Right lobe of liver (tissue), 6 donors: ENCODE data around the gene HIRA. TPM values are rescaled to one million over a fixed set of nuclear protein-coding genes. Genes with fewer than 3 reads are reported as not detected.

ENCODE experiments used
- ATAC-seq, 4 donors: fragments of 200-7000 bp; cut with Tn5 transposase; one replicate each; pipeline ENCODE4 v1.9.1; 2020; ENCODE audit warnings: mild to moderate bottlenecking in 4 of 4, moderate library complexity in 4 of 4
- DNase-seq, 3 donors: peaks; one replicate each; pipeline ENCODE4 v3.0.0-alpha.2; 2020
- H3K27ac ChIP-seq, 3 donors: fragments of 200-600 bp; one replicate each; pipeline ENCODE4 v1.8.0; 2022
- H3K27me3 ChIP-seq, 2 donors: fragments of 200-600 bp; one replicate each; pipeline ENCODE4 v1.8.0; 2022
- H3K36me3 ChIP-seq, 4 donors: fragments of 200-600 bp; sonication (generic) in 1 of 4; one replicate each; pipeline versions ENCODE4 v1.5.1 to v1.8.0; 2017 to 2022; ENCODE audit warnings: control low read depth in 1 of 4
- H3K4me1 ChIP-seq, 4 donors: fragments of 200-600 bp; sonication (generic) in 1 of 4; one replicate each; pipeline versions ENCODE4 v1.5.1 to v1.8.0; 2017 to 2022; ENCODE audit warnings: control low read depth in 1 of 4
- H3K4me3 ChIP-seq, 3 donors: fragments of 200-600 bp; one replicate each; pipeline ENCODE4 v1.8.0; 2022
- H3K9me3 ChIP-seq, 4 donors: fragments of 200-600 bp; sonication (generic) in 1 of 4; one replicate each; pipeline versions ENCODE4 v1.5.1 to v1.8.0; 2017 to 2022; ENCODE audit warnings: control low read depth in 1 of 4
- CTCF ChIP-seq, 4 donors: fragments of 200-600 bp in 3 of 4; fragments of 450-650 bp in 1 of 4; IDR thresholded peaks; one replicate each; pipeline versions ENCODE4 v1.5.1 to v1.8.0; 2016 to 2022; ENCODE audit warnings: antibody characterized with exemption in 4 of 4, mild to moderate bottlenecking in 2 of 4
- POLR2A ChIP-seq: fragments of 450-650 bp; IDR thresholded peaks from one replicate; pipeline ENCODE4 v1.6.1; 2017; ENCODE audit warnings: antibody characterized with exemption, mild to moderate bottlenecking
- WGBS: methylation state at CpG from one replicate; pipeline ENCODE4 v1.1.6; 2018; ENCODE audit warnings: low coverage, low lambda C conversion rate; ENCODE audit not compliant: insufficient coverage; ENCODE audit errors: missing lambda C conversion rate; 5-methylcytosine and 5-hydroxymethylcytosine counted together
- intact Hi-C, 2 donors: fragments of 100-400 bp; cut with DNase I; formaldehyde crosslinking; loops; one replicate each; pipeline versions ENCODE4 v1.11.2 to v1.14.1; 2022
- total RNA-seq, 6 experiments: library from RNA; depleted of rRNA in 2 of 6; stranded (reverse); fragments of >200 nt in 2 of 6; fragmentation: NEBNext Ultra II Directional in 3 of 6; extraction: Animal tissue kit (Norgen Biotek cat#: 25700) in 3 of 6; gene quantifications; one replicate each; pipeline versions ENCODE4 v1.1.0 to v1.2.4, GENCODE V29; 2016 to 2023
- donor health status: DM: no; HTN: yes; CAD: no.
- donor health status: DM: no; HTN: no; CAD: no.
- donor health status: DM: no; HTN: no; CAD: no.
- donor health status: DM: no; HTN: yes; CAD: no.
- donor health status: DM: no; HTN: yes; CAD: no.

Gene HIRA
- total RNA-seq, 6 experiments from 2014 or later, result 14.6 to 25.0 (median 17.8) TPM

- intact Hi-C loops, result no loop called here
- H3K9me3 ChIP-seq, result no peaks in the 10 kb centered on the region
- peak overlapping the region in 2 of 3 donors; percentile 4 to 72 for H3K27ac ChIP-seq
- peaks cover 0 to 70% (median 36%) of the 10 kb centered on the region in 4 donors for H3K36me3 ChIP-seq
- H3K4me3 ChIP-seq, result no peak overlapping the region
- 43% methylated on average over 8 of the region's 10 CpGs for WGBS
- TF ChIP-seq POLR2A, result no peak
- TF ChIP-seq CTCF (IDR thresholded peaks at IDR 0.05), result no peak
- peak; percentile 58 to 96 (median 87) for ATAC-seq
- no peaks in the 10 kb centered on the region for H3K27me3 ChIP-seq
- peaks cover 0 to 15% (median 2%) of the 10 kb centered on the region in 4 donors for H3K4me1 ChIP-seq
- DNase-seq, result peak; percentile 36 to 77 (median 69)
Measured at GRCh38 chr22:19377565-19378343, 53.8 kb downstream of the HIRA start.

GRCh38 chr22:19376971-19377370 lies 54.6 kb downstream of the HIRA start:
- Histone ChIP-seq H3K27ac (peak overlapping the region in 1 of 3 donors; percentile 72), H3K36me3 (peaks cover 0 to 66% (median 31%) of the 10 kb centered on the region in 4 donors), H3K27me3 (no peaks in the 10 kb centered on the region), H3K4me1 (peaks cover 0 to 15% (median 2%) of the 10 kb centered on the region in 4 donors), H3K9me3 (no peaks in the 10 kb centered on the region), H3K4me3 (no peak overlapping the region)
- intact Hi-C loops, result no loop called here
- 38% methylated on average over 1 of the region's 2 CpGs for WGBS
- TF ChIP-seq POLR2A (no peak), CTCF (IDR thresholded peaks at IDR 0.05) (no peak)
- peak in 1 of 4 donors; percentile 19 for ATAC-seq
- DNase-seq, result peak in 1 of 3 donors; percentile 37

GRCh38 chr22:19376247-19376646 lies 55.3 kb downstream of the HIRA start:
- intact Hi-C loops, result no loop called here
- ATAC-seq, result no peak
- H3K9me3 ChIP-seq, result no peaks in the 10 kb centered on the region
- DNase-seq, result peak in 1 of 3 donors; percentile 40
- no peak overlapping the region for H3K4me3 ChIP-seq
- TF ChIP-seq CTCF (IDR thresholded peaks at IDR 0.05) (no peak), POLR2A (no peak)
- WGBS, result no CpG with 5 or more reads among the region's 3 CpGs
- H3K4me1 ChIP-seq, result peaks cover 0 to 15% (median 2%) of the 10 kb centered on the region in 4 donors
- no peaks in the 10 kb centered on the region for H3K27me3 ChIP-seq
- H3K27ac ChIP-seq, result no peak overlapping the region
- peaks cover 0 to 65% (median 36%) of the 10 kb centered on the region in 4 donors for H3K36me3 ChIP-seq

- Histone ChIP-seq H3K36me3 (peaks cover 0 to 66% (median 38%) of the 10 kb centered on the region in 4 donors), H3K4me1 (peaks cover 0 to 15% (median 2%) of the 10 kb centered on the region in 4 donors)
- 94% methylated on average over 8 of the region's 8 CpGs for WGBS
Measured at GRCh38 chr22:19375435-19375834, 56.1 kb downstream of the HIRA start.

More at GRCh38 chr22:19375435-19375834, 56.1 kb downstream of the HIRA start:
- peak in 1 of 3 donors; percentile 36 for DNase-seq
- no peak overlapping the region for H3K27ac ChIP-seq
- no peak overlapping the region for H3K4me3 ChIP-seq
- no peaks in the 10 kb centered on the region for H3K9me3 ChIP-seq
- intact Hi-C loops, result no loop called here
- H3K27me3 ChIP-seq, result no peaks in the 10 kb centered on the region
- no peak for TF ChIP-seq CTCF (IDR thresholded peaks at IDR 0.05)
- TF ChIP-seq POLR2A, result no peak
- no peak for ATAC-seq
